ENCODE measurements around the gene HPS6.

GRCh38 chr10:102113956-102114857 is 49.1 kb downstream of the HPS6 start:
- TF ChIP-seq POLR2AphosphoS5 (IDR thresholded peaks at IDR 0.05; ENCODE audit: low read depth, low read length) (no peak), JUND (IDR thresholded peaks at IDR 0.05) (no peak), YY1 (IDR thresholded peaks at IDR 0.05; ENCODE audit: extremely low read depth, insufficient replicate concordance, low read depth, low read length) (no peak), REST (IDR thresholded peaks at IDR 0.05; ENCODE audit: low read depth) (no peak)
- TF ChIP-seq, protein P1, sequence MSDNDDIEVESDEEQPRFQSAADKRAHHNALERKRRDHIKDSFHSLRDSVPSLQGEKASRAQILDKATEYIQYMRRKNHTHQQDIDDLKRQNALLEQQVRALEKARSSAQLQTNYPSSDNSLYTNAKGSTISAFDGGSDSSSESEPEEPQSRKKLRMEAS (IDR thresholded peaks at IDR 0.05): no peak
- TF ChIP-seq, protein P2, sequence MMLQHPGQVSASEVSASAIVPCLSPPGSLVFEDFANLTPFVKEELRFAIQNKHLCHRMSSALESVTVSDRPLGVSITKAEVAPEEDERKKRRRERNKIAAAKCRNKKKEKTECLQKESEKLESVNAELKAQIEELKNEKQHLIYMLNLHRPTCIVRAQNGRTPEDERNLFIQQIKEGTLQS (IDR thresholded peaks at IDR 0.05): no peak

Measured in HCT116 (cell line).